GM12873 (cell line): ENCODE results near the gene GNAI1.

Experiments
- CTCF ChIP-seq: IDR thresholded peaks from 2 replicates; pipeline ENCODE4 v1.5.1; 2012; ENCODE audit warnings: low read depth, mild to moderate bottlenecking, moderate library complexity, low read length, control low read depth; ENCODE audit not compliant: insufficient read depth; ENCODE audit errors: missing control alignments

Gene GNAI1

GRCh38 chr7:80151274-80151665 lies 16.6 kb downstream of the GNAI1 start:
- TF ChIP-seq CTCF = no peak

GRCh38 chr7:80153446-80153845 lies 18.8 kb downstream of the GNAI1 start:
- TF ChIP-seq CTCF = no peak

GRCh38 chr7:80154656-80155333 lies 20.2 kb downstream of the GNAI1 start:
- TF ChIP-seq CTCF = no peak

DNA sequence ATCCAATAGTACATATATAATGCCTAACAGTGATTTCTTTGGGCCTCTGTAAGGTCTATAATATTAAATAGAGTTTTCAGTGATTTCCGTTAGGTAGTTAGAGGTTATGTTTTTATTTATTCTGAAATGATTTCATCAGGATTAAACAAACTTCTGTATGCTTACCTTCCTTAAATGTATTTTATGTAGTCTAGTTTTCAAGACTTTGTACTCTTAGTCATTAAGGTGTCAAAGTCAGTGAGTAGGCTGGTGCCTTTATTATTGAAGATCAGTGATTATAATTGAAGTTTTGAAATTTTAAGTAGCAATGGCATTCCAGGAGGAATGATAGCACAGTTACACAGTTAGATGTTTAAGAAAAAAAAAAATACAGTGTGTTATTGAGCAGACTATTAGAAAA lies 20.7 kb downstream of the GNAI1 start:
- no peak for TF ChIP-seq CTCF

GRCh38 chr7:80159802-80160201 lies 25.2 kb downstream of the GNAI1 start:
- no peak for TF ChIP-seq CTCF

DNA sequence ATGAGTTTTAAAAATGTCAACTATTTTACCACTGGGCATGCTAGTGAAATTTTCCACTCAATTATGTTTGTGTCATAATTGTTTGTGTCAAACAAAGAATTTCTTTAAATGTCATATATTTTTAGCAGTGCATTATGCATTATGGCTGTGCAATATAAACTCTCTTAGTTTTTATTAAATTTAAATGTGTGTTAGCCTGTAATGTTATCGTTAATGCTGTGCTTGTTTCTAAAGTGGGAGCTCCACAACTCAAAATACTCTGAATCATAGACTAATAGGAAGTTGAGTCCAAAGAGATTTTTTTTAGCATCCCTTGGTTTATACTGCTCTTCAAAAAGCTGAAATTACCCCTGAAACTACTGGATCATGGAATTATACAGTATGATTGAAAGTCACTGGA lies 26.8 kb downstream of the GNAI1 start:
- no peak for TF ChIP-seq CTCF

DNA sequence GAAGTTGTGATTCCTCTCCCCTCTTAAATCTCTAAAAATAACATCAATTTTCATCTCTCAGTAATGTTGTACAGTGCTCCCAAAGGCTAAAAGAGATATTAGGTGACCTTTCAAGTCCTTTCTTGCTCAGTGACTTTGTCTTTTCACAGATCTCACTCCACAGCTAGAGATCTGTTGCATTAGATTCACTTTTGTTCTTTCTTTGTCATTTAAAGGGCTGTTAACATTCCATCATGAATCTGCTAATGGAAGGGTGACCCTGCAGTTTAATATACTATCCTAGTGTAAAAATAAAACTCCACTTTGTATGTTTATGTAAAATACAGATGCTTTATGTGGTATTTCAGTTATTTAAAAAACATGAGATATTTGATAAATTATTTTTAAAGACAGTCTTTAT lies 30.5 kb downstream of the GNAI1 start:
- no peak for TF ChIP-seq CTCF
